Coronary artery (tissue), 2 donors: Measurements from ENCODE around the gene PDZD8.

Experiments
- DNase-seq: peaks from one replicate; pipeline ENCODE4 v3.0.0-alpha.2; 2017; ENCODE audit warnings: low spot score
- H3K27ac ChIP-seq, 2 donors: fragments of 200-600 bp; sonication (generic); one replicate each; pipeline ENCODE4 v1.5.1; 2016 to 2019
- H3K4me3 ChIP-seq: fragments of 200-600 bp; sonication (generic); 2 replicates; pipeline ENCODE4 v1.5.1; 2016; ENCODE audit warnings: mild to moderate bottlenecking, moderate library complexity
- TF ChIP-seq, protein P1 (sequence below): fragments of 200-600 bp; sonication (generic); IDR thresholded peaks from one replicate; pipeline ENCODE4 v1.5.1; 2019; ENCODE audit warnings: antibody characterized with exemption

PDZD8 gene

DNA sequence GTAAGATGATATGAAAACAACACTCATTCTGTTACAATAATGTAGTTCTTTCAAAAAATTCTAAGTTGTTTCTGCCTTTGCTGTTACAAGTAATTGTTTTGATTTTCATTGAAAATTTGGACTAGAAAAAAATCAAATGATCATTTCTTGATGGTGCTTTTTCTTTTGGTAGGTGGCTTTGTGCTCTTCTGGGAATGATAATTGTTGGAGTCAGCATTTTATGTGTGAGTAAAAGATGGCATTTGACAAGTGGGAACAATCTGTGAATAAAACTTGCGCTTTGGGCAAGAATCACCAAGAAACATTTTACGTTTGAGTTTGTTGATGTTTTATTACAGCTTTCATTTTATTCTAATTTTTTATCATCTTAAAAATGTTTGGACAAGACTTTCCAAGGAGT is 108.4 kb downstream of the PDZD8 start:
- TF ChIP-seq, protein P1, sequence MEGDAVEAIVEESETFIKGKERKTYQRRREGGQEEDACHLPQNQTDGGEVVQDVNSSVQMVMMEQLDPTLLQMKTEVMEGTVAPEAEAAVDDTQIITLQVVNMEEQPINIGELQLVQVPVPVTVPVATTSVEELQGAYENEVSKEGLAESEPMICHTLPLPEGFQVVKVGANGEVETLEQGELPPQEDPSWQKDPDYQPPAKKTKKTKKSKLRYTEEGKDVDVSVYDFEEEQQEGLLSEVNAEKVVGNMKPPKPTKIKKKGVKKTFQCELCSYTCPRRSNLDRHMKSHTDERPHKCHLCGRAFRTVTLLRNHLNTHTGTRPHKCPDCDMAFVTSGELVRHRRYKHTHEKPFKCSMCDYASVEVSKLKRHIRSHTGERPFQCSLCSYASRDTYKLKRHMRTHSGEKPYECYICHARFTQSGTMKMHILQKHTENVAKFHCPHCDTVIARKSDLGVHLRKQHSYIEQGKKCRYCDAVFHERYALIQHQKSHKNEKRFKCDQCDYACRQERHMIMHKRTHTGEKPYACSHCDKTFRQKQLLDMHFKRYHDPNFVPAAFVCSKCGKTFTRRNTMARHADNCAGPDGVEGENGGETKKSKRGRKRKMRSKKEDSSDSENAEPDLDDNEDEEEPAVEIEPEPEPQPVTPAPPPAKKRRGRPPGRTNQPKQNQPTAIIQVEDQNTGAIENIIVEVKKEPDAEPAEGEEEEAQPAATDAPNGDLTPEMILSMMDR = no peak
- no peak overlapping the region for H3K4me3 ChIP-seq
- no peak for DNase-seq
- H3K27ac ChIP-seq = no peak overlapping the region

DNA sequence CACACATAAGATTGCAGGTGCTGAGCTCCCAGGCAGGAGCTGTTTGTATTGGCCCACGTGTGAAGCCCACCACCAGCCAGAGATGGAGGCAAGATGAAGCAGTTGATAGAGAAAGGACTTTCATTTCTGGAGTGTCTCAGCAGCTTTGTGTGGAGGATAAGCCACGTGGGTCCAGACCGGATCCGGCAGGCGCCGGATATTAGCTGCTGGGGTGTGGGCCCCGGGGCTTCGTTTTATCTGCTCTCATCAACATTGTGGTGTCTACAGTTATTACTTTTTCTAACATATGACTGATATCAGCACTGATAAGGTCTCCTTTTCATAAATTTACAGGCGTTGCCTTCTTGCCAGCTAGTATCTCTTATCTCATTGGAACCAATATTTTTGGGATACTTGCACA is 108.8 kb downstream of the PDZD8 start:
- H3K4me3 ChIP-seq = no peak overlapping the region
- no peak for DNase-seq
- no peak overlapping the region for H3K27ac ChIP-seq
- TF ChIP-seq, protein P1 = no peak

DNA sequence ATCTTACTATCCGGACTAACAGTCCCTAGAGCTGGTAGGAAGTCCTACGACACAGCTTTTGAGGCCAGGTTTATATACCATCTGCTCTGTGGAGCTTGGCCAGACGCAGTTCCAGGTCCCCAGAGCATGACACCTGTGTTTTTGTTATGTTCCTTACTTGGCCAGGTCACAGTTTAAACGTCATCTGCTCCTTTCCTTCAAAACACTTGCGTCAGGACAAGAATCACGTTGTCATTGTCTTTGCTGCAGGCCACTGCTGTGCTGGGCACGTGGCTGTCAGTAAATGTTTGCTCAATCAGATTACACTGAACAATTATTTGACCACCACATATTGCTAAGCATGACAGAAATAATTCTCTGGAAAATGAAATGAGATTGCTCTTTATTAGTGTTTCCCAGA is 110.5 kb downstream of the PDZD8 start:
- H3K4me3 ChIP-seq = no peak overlapping the region
- DNase-seq = no peak
- TF ChIP-seq, protein P1 = no peak
- no peak overlapping the region for H3K27ac ChIP-seq

DNA sequence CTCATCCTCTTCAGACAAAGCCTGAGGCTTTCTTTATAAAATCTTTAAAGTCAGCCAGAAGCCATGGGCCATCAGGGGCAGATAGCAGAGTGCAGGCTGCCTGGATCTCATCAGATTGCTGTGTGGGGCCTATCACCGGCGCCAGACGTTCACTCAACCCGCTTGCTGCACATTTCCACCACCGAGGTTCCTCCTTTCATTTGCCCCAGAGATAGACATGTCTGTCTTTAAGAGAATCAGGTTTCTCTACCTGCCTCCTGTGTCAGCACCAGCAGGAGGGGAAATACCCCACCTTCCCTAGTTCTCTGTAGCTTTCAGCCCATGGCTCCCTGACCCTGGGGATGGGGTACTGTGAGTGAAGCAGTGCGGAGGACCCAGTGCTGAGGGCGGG is 112.3 kb downstream of the PDZD8 start:
- TF ChIP-seq, protein P1 = no peak
- Histone ChIP-seq H3K4me3 (no peak overlapping the region), H3K27ac (no peak overlapping the region)
- DNase-seq = no peak

DNA sequence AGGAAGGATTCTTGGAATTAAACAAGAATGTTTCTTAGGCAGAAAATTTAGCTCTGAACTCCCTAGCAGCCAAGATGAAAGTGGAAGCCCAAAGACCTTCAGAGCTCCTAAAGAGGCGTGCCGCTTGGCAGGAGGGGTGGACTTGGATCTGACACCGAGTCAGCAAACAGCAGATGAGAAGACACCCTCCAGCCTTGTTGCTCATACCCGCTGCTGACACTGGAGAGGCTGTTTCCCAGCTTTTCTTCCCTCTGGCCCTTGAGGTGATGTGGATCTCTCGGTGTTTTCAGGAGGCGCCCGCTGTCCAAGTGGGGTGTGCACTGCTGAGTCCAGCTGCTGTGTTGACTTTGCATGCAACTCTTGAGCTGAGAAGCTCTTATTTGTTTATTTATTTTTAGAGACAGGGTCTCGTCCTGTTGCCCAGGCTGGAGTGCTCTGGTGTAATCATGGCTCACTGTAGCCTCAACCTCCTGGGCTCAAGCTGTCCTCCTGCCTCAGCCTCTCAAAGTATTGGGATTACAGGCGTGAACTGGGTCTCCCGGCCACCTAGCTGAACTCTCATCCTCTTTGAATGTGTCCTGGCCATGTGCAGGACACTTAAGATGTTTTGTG is 112.8 kb downstream of the PDZD8 start:
- Histone ChIP-seq H3K4me3 (no peak overlapping the region), H3K27ac (no peak overlapping the region)
- DNase-seq = no peak
- TF ChIP-seq, protein P1 = no peak

DNA sequence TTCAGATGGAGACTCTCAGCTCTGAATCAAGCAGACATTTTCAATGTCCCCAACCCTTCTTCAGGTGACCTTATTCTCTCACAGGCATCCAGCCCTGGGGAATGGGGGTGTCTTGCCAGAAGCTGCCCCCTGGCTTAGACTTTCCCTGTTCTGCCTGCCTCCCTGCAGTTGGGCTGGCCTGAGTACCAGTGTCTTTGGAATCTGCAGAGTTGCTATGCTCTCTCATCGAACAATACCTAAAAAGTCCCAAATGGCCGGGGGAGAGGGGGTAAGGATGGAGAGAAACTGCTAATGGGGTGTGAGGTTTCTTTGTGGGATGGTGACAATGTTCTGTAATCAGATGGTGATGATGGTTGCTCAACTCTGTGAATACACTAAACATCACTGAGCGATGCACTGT is 113.7 kb downstream of the PDZD8 start:
- TF ChIP-seq, protein P1 = no peak
- Histone ChIP-seq H3K4me3 (no peak overlapping the region), H3K27ac (no peak overlapping the region)
- no peak for DNase-seq

DNA sequence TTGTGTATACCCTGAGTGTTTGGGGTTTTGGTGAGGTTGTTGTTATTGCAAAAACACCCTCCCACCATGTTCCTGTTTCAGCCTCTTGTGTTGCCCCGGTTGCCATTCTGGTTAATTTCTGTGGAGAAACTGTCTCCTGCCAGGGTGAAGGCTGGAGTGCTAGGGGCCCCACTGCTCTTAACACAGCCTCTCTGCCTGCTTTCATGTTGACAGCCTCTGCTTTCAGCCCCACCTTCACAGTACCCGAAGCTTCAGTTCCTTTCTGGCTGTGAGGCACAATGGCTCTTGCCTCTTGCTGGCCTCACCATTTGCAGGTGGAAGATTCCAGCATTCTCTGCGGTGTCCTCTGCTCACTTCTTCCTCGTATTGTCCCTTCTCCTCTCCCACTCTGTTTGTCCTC is 115.2 kb downstream of the PDZD8 start:
- H3K27ac ChIP-seq = no peak overlapping the region
- DNase-seq = no peak
- TF ChIP-seq, protein P1 = no peak
- H3K4me3 ChIP-seq = no peak overlapping the region
